HepG2 (cell line): Measurements from ENCODE around the gene ARPC1B. TPM values are rescaled to one million over a fixed set of nuclear protein-coding genes. Genes with fewer than 3 reads are reported as not detected.
A peak's percentile ranks its signal among the peaks of the same experiment; 100 is the strongest.

ENCODE experiments used
- ATAC-seq: fragments of 200-7000 bp; cut with Tn5 transposase; 3 replicates; pipeline ENCODE4 v1.9.1; 2020; ENCODE audit warnings: mild to moderate bottlenecking, moderate library complexity
- BruUV-seq: library from RNA; stranded (reverse); fragments of 400-500 nt; replicated peaks from 2 replicates; lab custom pipeline; 2021; lab: Mats Ljungman, UMichigan
- CTCF ChIA-PET: fragments of 300-600 bp; formaldehyde crosslinking; extraction: SDS; loops from one replicate; lab custom pipeline; 2021; ENCODE audit warnings: low total read pairs, inconsistent platforms, low intra/inter-chr PET ratio; lab: Yijun Ruan, JAX
- POLR2A ChIA-PET: fragments of 350-600 bp; sonication (Branson Sonifier 250); formaldehyde crosslinking; loops from one replicate; lab custom pipeline; 2020; ENCODE audit warnings: antibody characterized with exemption, inconsistent platforms; lab: Yijun Ruan, JAX
- DNase-seq: peaks from one replicate; pipeline ENCODE4 v3.0.0-alpha.2; 2015; ENCODE audit warnings: low spot score
- FAIRE-seq: peaks from 3 replicates; lab custom pipeline; 2011; peaks lifted over from hg19 to GRCh38; lab: Jason Lieb, UNC
- H2AFZ ChIP-seq: one replicate; pipeline ENCODE4 v1.6.1; 2011; ENCODE audit warnings: low read length, inconsistent platforms
- H3K27ac ChIP-seq: fragments of 300-600 bp; 3 replicates; pipeline ENCODE4 v1.8.0; 2011; ENCODE audit warnings: mixed run types, mild to moderate bottlenecking, mixed read lengths, low read length, inconsistent platforms; ENCODE audit not compliant: insufficient read depth; ENCODE audit errors: extremely low read length
- H3K27me3 ChIP-seq, 2 experiments: fragments of 200-600 bp in 1 of 2; 2 replicates in 1 of 2; 3 replicates in 1 of 2; pipeline versions ENCODE4 v1.6.0 to v1.8.0; 2011; ENCODE audit warnings: low read length in 2 of 2, mild to moderate bottlenecking in 2 of 2, moderate library complexity in 2 of 2, inconsistent platforms in 1 of 2; ENCODE audit not compliant: insufficient read depth in 2 of 2, control insufficient read depth in 1 of 2
- H3K36me3 ChIP-seq, 2 experiments: fragments of 200-600 bp in 1 of 2; replicated peaks in 1 of 2; 2 replicates in 1 of 2; 3 replicates in 1 of 2; pipeline versions ENCODE4 v1.5.1 to v1.8.0; 2011; ENCODE audit warnings: low read length in 2 of 2, inconsistent platforms in 1 of 2; ENCODE audit not compliant: insufficient read depth in 2 of 2, control insufficient read depth in 1 of 2
- H3K4me1 ChIP-seq: 2 replicates; pipeline ENCODE4 v1.5.1; 2012; ENCODE audit warnings: low read length, inconsistent platforms; ENCODE audit not compliant: insufficient read depth
- H3K4me2 ChIP-seq: 2 replicates; pipeline ENCODE4 v1.6.0; 2011; ENCODE audit warnings: low read depth, low read length, inconsistent platforms
- H3K4me3 ChIP-seq, 3 experiments: fragments of 200-600 bp in 1 of 3; sonication (generic), shearing (Covaris generic) in 1 of 3; replicated peaks in 1 of 3; 2 replicates each; pipeline ENCODE4 v1.5.1; 2011 to 2016; ENCODE audit warnings: low read length in 3 of 3, inconsistent platforms in 2 of 3, low read depth in 2 of 3, mild to moderate bottlenecking in 2 of 3, control low read depth in 1 of 3, mixed read lengths in 1 of 3; ENCODE audit not compliant: insufficient read depth in 1 of 3
- H3K79me2 ChIP-seq: one replicate; pipeline ENCODE4 v1.6.1; 2011; ENCODE audit warnings: low read length, inconsistent platforms; ENCODE audit not compliant: insufficient read depth
- H3K9ac ChIP-seq: 2 replicates; pipeline ENCODE4 v1.6.0; 2011; ENCODE audit warnings: mild to moderate bottlenecking, low read depth, low read length, inconsistent platforms; ENCODE audit not compliant: insufficient read depth
- H3K9me3 ChIP-seq: 2 replicates; pipeline ENCODE4 v1.5.1; 2012; ENCODE audit warnings: mild to moderate bottlenecking, low read length
- H4K20me1 ChIP-seq: 2 replicates; pipeline ENCODE4 v1.6.0; 2011; ENCODE audit warnings: inconsistent platforms, mild to moderate bottlenecking, low read length, moderate library complexity; ENCODE audit not compliant: insufficient read depth
- CREB3 ChIP-seq: sonication (generic); formaldehyde crosslinking; IDR thresholded peaks from 2 replicates; pipeline ENCODE4 v1.5.0; 2020; ENCODE audit warnings: missing genetic modification reagents
- HOXA3 ChIP-seq: sonication (generic); formaldehyde crosslinking; IDR thresholded peaks from 2 replicates; pipeline ENCODE4 v1.5.0; 2020; ENCODE audit warnings: missing genetic modification reagents
- KLF15 ChIP-seq: sonication (generic); formaldehyde crosslinking; IDR thresholded peaks from 2 replicates; pipeline ENCODE4 v1.8.1; 2023; ENCODE audit warnings: borderline replicate concordance, mild to moderate bottlenecking, inconsistent platforms, missing genetic modification reagents, mixed read lengths
- YY1 ChIP-seq: IDR thresholded peaks from 2 replicates; pipeline ENCODE4 v1.6.1; 2011; ENCODE audit warnings: low read length, low read depth, moderate library complexity, mild to moderate bottlenecking; ENCODE audit not compliant: insufficient read depth, insufficient replicate concordance
- ZNF263 ChIP-seq: sonication (generic); formaldehyde crosslinking; IDR thresholded peaks from 2 replicates; pipeline ENCODE4 v1.4.0; 2020; ENCODE audit warnings: missing genetic modification reagents
- WGBS: methylation state at CpG from one replicate; pipeline ENCODE4 v1.1.6; 2017; ENCODE audit warnings: low lambda C conversion rate; 5-methylcytosine and 5-hydroxymethylcytosine counted together
- in situ Hi-C: cut with HindIII; loops from 2 replicates; pipeline ENCODE4 v1.10.0; 2017; ENCODE audit warnings: low pct_unique_long_range_greater_than_20kb; ENCODE audit not compliant: extremely low pct_ligation_motif_present
- intact Hi-C: fragments of 100-400 bp; cut with micrococcal nuclease; formaldehyde crosslinking; loops from one replicate; pipeline ENCODE4 v1.10.0; 2022; ENCODE audit not compliant: unreplicated experiment
- polyA plus RNA-seq, 8 experiments: library from polyadenylated mRNA; depleted of rRNA in 3 of 8; stranded (reverse) in 7 of 8; unstranded in 1 of 8; fragments of >200 nt; fragmentation: Illumina TruSeq in 4 of 8; extraction: Trizol in 4 of 8; gene quantifications; 2 replicates each; pipeline versions ENCODE4 v1.2.1 to v1.2.3, GENCODE V29; 2011 to 2016; ENCODE audit warnings: low read depth in 4 of 8, missing spikeins in 1 of 8, mixed read lengths in 1 of 8; ENCODE audit not compliant: insufficient read depth in 1 of 8
- total RNA-seq, 5 experiments: library from RNA; depleted of rRNA; stranded (reverse); fragments of >200 nt; fragmentation: Illumina TruSeq; extraction: Trizol; gene quantifications; 2 replicates each; pipeline ENCODE4 v1.2.3, GENCODE V29; 2016; ENCODE audit warnings: low read depth in 1 of 5

The ARPC1B gene
- total and polyA plus RNA-seq, 2 of the 13 experiments (the other 11 are each of a cell fraction or from before 2014, with no cell fraction given), result 72.9 to 89.1 TPM

- Histone ChIP-seq H3K4me3 (peak overlapping the region; percentile 83 to 99 (median 92)), H3K27me3 (no peaks in the 10 kb centered on the region; a peak in 1 of 5 replicates), H3K9ac (peak overlapping the region; percentile 92), H3K4me1 (peaks cover 44% of the 10 kb centered on the region), H2AFZ (no peak overlapping the region), H3K36me3 (0 out of 5 replicates have a peak, but pooled peaks cover 0 to 4% of the 10 kb centered on the region in 2 experiments), H4K20me1 (no peaks in the 10 kb centered on the region), H3K4me2 (peak overlapping the region; percentile 71), H3K27ac (peak overlapping the region; percentile 83), H3K79me2 (peaks cover 38% of the 10 kb centered on the region), H3K9me3 (no peaks in the 10 kb centered on the region)
- WGBS, result 31% methylated on average over 14 of the region's 14 CpGs
- intact Hi-C loops (no loop called here), in situ Hi-C loops (no loop called here)
- ATAC-seq (peak; percentile 5; the same call in 2 of the 3 replicates), FAIRE-seq (no peak), DNase-seq (no peak)
- ChIA-PET CTCF (no interaction called here), POLR2A (interaction anchor here (0.5 to 1.5 kb wide), 7 partner anchors 15 to 215 kb away, joined by 3 to 5 read pairs (median 3); partner anchors contain the start of genes BUD31 and PDAP1)
- BruUV-seq, result TSS peak; percentile 92
- no peak for TF ChIP-seq HOXA3 (CRISPR knock-in tag)
- 0 out of 2 replicates have a peak, but pooled peaks have one; percentile 3 for TF ChIP-seq ZNF263 (CRISPR knock-in tag)
- TF ChIP-seq YY1, result peak; percentile 52
- TF ChIP-seq CREB3 (CRISPR knock-in tag), result 0 out of 2 replicates have a peak, but pooled peaks have one; percentile 0
- TF ChIP-seq KLF15, result no peak
Observed at GRCh38 chr7:99325001-99325493, 49.5 kb upstream of the ARPC1B start.
